Pancreas (tissue), 10 donors: ENCODE data around the gene ATP6V0E1. TPM values are rescaled to one million over a fixed set of nuclear protein-coding genes. Genes with fewer than 3 reads are reported as not detected.

Source experiments
- ATAC-seq, 4 donors: fragments of 200-7000 bp; cut with Tn5 transposase; one replicate each; pipeline versions ENCODE4 v1.8.0 to v1.9.1; 2020; ENCODE audit warnings: mild to moderate bottlenecking in 4 of 4, moderate library complexity in 4 of 4
- DNase-seq, 6 donors: peaks; one replicate each; pipeline ENCODE4 v3.0.0-alpha.2; 2020
- FAIRE-seq: peaks from 2 replicates; lab custom pipeline; 2012; peaks lifted over from hg19 to GRCh38; lab: Jason Lieb, UNC
- H3K27ac ChIP-seq, 4 donors: fragments of 200-600 bp; sonication (generic); 1 replicate in 3 of 4; 2 replicates in 1 of 4; pipeline versions ENCODE4 v1.5.0 to v1.8.0; 2020
- H3K27me3 ChIP-seq, 4 donors: fragments of 200-600 bp; one replicate each; pipeline ENCODE4 v1.8.0; 2021
- H3K36me3 ChIP-seq, 3 donors: fragments of 200-600 bp; sonication (generic) in 1 of 3; one replicate each; pipeline versions ENCODE4 v1.5.0 to v1.8.0; 2020 to 2021
- H3K4me1 ChIP-seq, 3 donors: fragments of 200-600 bp; one replicate each; pipeline ENCODE4 v1.8.0; 2021
- H3K4me3 ChIP-seq, 4 donors: fragments of 200-600 bp; sonication (generic) in 2 of 4; one replicate each; pipeline versions ENCODE4 v1.5.0 to v1.8.0; 2020 to 2021
- H3K9me3 ChIP-seq, 4 donors: fragments of 200-600 bp; one replicate each; pipeline ENCODE4 v1.8.0; 2021
- WGBS, 2 donors: extraction: QIAGEN DNeasy Blood & Tissue Kit; methylation state at CpG; one replicate each; pipeline ENCODE4 v1.1.7; 2013; 5-methylcytosine and 5-hydroxymethylcytosine counted together
- intact Hi-C, 3 donors: fragments of 100-400 bp; cut with DNase I; formaldehyde crosslinking; loops; one replicate each; pipeline versions ENCODE4 v1.11.1 to v1.14.2; 2022
- polyA plus RNA-seq, 2 donors: library from polyadenylated mRNA; stranded (reverse); fragments of 200-250 nt; gene quantifications; one replicate each; pipeline ENCODE4 v1.2.3, GENCODE V29; 2013
- total RNA-seq, 6 donors: library from RNA; stranded (reverse); fragmentation: NEBNext Ultra II Directional in 4 of 6; extraction: Animal tissue kit (Norgen Biotek cat#: 25700) in 4 of 6; gene quantifications; one replicate each; pipeline versions ENCODE4 v1.2.1 to v1.2.4, GENCODE V29; 2021 to 2023
- TF ChIP-seq, protein P1 (sequence below), 4 donors: fragments of 200-600 bp; sonication (generic) in 3 of 4; IDR thresholded peaks; one replicate each; pipeline versions ENCODE4 v1.5.0 to v1.8.0; 2021; ENCODE audit warnings: antibody characterized with exemption in 4 of 4
- donor health status: healthy with polysubstance abuse.
- donor health status: DM: no; HTN: no; CAD: no; lungs with moderate emphysema.
- donor health status: DM: no; HTN: no; CAD: no.
- donor health status: control.
- donor health status: control.
- donor health status: Bipolar disorder and iron deficiency.
- donor health status: DM: yes; HTN: yes; CAD: no.
- donor health status: DM: no; HTN: no; CAD: no.
- donor health status: DM: no; HTN: no; CAD: no.
- donor health status: DM: yes; HTN: yes; CAD: no.

ATP6V0E1 gene
- total and polyA plus RNA-seq, 8 donors, result 60.3 to 162 (median 89.7) TPM

DNA sequence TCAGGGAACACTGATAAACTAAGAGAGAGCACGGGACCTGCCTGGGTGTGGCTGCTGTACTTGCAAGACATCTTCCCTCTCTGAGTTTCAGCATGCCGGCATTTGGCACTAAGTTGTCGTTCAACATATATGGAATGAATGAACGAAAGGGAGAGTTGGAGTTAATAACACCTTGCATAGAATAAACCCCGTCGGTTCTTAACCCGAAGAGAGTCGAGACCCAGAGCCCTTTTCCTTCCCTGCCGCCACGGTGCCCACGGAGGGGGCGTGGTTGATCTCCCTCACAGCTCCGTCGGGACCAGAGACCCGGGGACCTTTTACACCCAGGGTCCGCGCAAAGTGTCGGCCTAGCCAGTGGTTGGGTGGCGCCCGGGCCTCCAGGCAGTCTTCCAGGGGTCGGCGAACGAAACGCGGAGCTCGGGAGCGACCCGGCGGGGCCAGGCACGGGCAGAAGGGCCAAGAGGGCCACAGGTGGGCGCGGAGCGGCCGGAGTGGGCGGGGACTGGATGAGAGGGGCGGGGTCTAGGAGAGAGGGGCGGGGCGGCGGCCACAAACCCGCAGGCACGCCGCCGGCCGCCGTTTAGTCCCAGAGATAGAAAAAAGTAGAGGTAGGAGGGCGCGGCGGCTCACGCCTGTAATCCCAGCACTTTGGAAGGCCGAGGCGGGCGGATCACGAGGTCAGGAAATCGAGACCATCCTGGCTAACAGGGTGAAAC lies 25.1 kb upstream of the ATP6V0E1 start:
- peak; percentile 86 to 95 (median 89) for ATAC-seq
- intact Hi-C loops, result no loop called here

DNA sequence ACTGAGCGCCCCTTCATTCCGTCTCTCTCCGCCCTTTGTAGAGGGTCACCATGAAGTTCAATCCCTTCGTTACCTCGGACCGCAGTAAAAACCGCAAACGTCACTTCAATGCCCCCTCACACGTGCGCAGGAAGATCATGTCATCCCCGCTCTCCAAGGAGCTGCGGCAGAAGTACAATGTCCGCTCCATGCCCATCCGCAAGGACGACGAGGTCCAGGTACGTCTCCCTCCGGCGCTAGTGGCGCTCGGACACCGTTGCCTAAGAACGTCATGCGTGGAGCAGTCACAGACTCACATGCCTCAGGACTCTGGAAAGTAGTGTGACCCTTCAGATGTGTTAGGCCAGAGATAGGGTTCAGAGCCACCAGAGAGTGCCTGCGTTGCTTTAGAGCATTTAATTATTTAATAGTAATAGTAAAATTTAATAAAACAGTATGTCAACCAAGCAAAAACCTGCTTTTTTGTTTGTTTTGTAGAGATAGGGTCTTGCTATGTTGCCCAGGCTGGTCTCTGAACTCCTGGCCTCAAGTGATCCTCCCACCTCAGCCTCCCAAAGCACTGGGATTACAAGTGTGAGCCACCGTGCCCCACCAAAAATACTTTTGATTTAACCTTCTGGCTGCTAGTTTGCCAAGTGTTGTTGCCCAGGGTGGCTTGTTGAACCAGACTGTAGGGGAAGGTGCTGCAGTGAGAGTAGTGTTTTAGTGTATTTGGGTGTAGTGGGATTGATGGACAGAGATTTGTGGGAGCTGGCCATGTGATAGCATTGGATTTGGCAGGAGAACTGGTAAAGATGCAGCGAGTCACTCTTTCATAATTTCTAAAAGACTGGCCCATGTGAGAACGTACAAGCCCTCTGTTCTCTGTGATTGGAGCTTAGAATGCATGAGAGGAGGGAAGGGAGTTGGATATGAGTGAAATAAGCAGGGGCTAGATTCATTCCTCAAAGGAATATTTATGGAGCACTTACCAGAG lies 23.5 kb upstream of the ATP6V0E1 start:
- H3K4me3 ChIP-seq, result peak overlapping the region; percentile 58 to 83 (median 70)
- no peak for FAIRE-seq
- H3K9me3 ChIP-seq, result no peaks in the 10 kb centered on the region
- intact Hi-C loops, result no loop called here
- no peak for ATAC-seq
- H3K4me1 ChIP-seq, result peaks cover 0 to 7% (median 6%) of the 10 kb centered on the region in 3 donors
- no peaks in the 10 kb centered on the region for H3K27me3 ChIP-seq
- TF ChIP-seq, protein P1, sequence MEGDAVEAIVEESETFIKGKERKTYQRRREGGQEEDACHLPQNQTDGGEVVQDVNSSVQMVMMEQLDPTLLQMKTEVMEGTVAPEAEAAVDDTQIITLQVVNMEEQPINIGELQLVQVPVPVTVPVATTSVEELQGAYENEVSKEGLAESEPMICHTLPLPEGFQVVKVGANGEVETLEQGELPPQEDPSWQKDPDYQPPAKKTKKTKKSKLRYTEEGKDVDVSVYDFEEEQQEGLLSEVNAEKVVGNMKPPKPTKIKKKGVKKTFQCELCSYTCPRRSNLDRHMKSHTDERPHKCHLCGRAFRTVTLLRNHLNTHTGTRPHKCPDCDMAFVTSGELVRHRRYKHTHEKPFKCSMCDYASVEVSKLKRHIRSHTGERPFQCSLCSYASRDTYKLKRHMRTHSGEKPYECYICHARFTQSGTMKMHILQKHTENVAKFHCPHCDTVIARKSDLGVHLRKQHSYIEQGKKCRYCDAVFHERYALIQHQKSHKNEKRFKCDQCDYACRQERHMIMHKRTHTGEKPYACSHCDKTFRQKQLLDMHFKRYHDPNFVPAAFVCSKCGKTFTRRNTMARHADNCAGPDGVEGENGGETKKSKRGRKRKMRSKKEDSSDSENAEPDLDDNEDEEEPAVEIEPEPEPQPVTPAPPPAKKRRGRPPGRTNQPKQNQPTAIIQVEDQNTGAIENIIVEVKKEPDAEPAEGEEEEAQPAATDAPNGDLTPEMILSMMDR (IDR thresholded peaks at IDR 0.05), result no peak
- DNase-seq, result no peak
- 11 to 13% methylated on average over 28 of the region's 28 CpGs for WGBS, 2 donors
- no peaks in the 10 kb centered on the region for H3K36me3 ChIP-seq
- H3K27ac ChIP-seq, result no peak overlapping the region

More for the DNA sequence above, 25.1 kb upstream of the ATP6V0E1 start:
- 1 to 3% methylated on average over 45 to 54 of the region's 54 CpGs for WGBS, 2 donors
- Histone ChIP-seq H3K9me3 (no peaks in the 10 kb centered on the region), H3K27me3 (no peaks in the 10 kb centered on the region), H3K4me3 (peak overlapping the region; percentile 58 to 83 (median 70)), H3K4me1 (peaks cover 0 to 7% (median 6%) of the 10 kb centered on the region in 3 donors), H3K27ac (peak overlapping the region; percentile 53 to 83 (median 76)), H3K36me3 (no peaks in the 10 kb centered on the region)
- DNase-seq, result peak; percentile 33 to 85 (median 70)
- FAIRE-seq, result no peak
- TF ChIP-seq, protein P1 (IDR thresholded peaks at IDR 0.05), result no peak

DNA sequence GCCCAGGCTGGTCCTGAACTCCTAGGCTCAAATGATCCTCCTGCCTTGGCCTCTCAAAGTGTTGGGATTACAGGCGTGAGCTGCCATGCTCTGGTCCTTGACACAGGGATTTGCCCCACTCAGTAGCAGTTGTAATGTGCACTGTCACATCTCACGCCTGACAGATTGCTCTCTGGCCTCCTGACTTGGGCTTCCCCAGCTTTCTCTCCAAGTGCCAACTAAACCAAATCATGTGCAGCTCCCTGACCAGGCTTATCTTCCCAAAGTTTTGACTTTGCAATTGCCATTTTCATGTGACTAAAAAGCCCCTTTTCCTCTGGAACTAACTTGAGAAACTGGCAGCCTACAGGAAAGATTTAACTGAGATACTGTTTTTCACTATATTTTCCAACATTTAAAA lies 13.7 kb upstream of the ATP6V0E1 start:
- intact Hi-C loops, result no loop called here
- no peak for FAIRE-seq
- WGBS, 2 donors, result 92 to 94% methylated on average over 2 of the region's 2 CpGs
- H3K9me3 ChIP-seq, result no peaks in the 10 kb centered on the region
- H3K4me3 ChIP-seq, result no peak overlapping the region
- ATAC-seq, result no peak
- DNase-seq, result no peak
- H3K27ac ChIP-seq, result peak overlapping the region in 1 of 4 donors; percentile 30
- H3K27me3 ChIP-seq, result no peaks in the 10 kb centered on the region
- H3K36me3 ChIP-seq, result peaks cover 0 to 8% (median 0%) of the 10 kb centered on the region in 3 donors
- H3K4me1 ChIP-seq, result no peaks in the 10 kb centered on the region
- TF ChIP-seq, protein P1 (IDR thresholded peaks at IDR 0.05), result no peak

DNA sequence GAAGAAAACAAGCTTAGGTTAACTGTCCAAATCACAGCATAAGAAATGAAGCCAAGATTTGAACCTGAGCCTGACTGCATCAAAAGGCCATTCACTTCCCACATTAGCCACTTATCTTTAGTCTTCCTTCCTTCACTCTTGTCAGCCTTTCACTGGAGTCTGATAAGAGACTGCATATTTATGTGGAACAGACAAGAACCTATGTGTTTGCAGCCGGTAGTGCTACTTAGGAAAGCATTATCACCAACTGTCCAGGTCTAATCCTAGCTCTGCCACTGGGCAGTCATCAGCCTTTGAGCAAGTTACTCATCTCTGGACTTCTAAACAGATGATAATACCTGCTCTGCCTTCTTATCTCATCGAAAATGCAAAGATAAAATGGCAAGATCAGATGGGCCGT lies 12.1 kb upstream of the ATP6V0E1 start:
- Histone ChIP-seq H3K27me3 (no peaks in the 10 kb centered on the region), H3K4me3 (no peak overlapping the region), H3K4me1 (no peaks in the 10 kb centered on the region), H3K9me3 (no peaks in the 10 kb centered on the region), H3K36me3 (peaks cover 0 to 8% (median 0%) of the 10 kb centered on the region in 3 donors), H3K27ac (no peak overlapping the region)
- TF ChIP-seq, protein P1 (IDR thresholded peaks at IDR 0.05), result no peak
- FAIRE-seq (no peak), DNase-seq (no peak), ATAC-seq (no peak)
- WGBS, 2 donors, result 47 to 56% methylated on average over 3 of the region's 3 CpGs
- intact Hi-C loops, result no loop called here
